IPS-18c (cell line): ENCODE measurements around the gene GOLGA2.
"Not testable (repeated sequence)": the region's sequence is repeated elsewhere in the genome, so short reads cannot be mapped to it uniquely, and the experiment has no call there.

ENCODE experiments used
- H3K4me3 ChIP-seq: 2 replicates; pipeline ENCODE4 v1.7.0; 2013; ENCODE audit warnings: low read depth, mild to moderate bottlenecking, low read length, moderate library complexity; ENCODE audit not compliant: insufficient read depth
- H3K9me3 ChIP-seq: one replicate; pipeline ENCODE4 v1.6.1; 2013; ENCODE audit warnings: mild to moderate bottlenecking, low read length, moderate library complexity; ENCODE audit not compliant: control insufficient read depth, insufficient read depth

Gene GOLGA2

DNA sequence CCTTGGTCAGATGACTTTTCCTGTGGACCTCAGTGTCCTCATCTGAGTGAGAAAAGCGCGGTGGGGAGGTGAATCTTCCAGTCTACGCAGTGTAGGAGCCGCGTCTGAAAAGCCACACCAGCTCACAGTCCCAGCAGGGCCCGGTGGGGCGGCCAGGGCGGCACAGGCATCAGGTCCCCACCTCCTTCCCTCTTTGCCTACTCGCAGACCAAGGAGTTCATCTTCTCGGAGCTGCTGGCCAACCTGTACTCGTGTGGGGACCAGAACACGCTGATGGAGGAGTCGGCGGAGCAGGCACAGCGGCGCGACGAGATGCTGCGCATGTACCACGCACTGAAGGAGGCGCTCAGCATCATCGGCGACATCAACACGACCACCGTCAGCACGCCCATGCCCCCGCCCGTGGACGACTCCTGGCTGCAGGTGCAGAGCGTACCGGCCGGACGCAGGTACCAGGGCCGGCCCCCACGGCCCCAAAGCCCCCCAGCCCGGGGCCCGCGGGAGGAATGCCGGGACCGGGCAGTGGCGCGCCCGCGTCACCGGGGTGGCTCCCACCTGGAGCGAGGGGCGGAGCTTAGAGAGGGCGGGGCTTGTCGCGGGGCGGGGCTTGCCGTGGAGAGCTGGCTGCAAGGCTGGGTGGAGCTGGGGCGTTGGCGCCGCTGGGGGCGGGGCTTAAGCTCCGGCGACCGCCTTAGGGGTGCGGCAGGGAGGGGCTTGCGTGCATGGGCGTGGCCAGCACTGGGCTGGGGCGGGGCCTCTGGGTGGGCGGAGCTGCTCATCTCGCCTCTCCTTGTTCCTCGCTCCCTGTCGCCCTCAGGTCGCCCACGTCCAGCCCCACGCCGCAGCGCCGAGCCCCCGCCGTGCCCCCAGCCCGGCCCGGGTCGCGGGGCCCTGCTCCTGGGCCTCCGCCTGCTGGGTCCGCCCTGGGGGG, 25.6 kb downstream of the GOLGA2 start:
- peak overlapping the region; percentile 71 for H3K4me3 ChIP-seq
- H3K9me3 ChIP-seq: no peaks in the 10 kb centered on the region

DNA sequence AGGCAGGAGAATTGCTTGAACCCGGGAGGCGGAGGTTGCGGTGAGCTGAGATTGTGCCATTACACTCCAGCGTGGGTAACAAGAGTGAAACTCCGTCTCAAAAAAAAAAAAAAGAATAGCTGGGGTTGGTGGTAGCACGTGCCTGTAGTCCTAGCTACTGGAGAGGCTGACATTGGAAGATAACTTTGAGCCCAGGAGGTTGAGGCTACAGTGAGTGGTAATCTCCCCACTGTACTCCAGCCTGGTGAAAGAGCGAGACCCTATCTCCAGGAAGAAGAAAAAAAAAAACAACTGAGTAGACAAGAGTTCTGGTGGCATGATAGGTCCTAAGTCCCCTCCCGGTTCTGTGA, 26.3 kb downstream of the GOLGA2 start:
- Histone ChIP-seq H3K9me3 (no peaks in the 10 kb centered on the region), H3K4me3 (0 out of 2 replicates have a peak overlapping the region, but pooled peaks have one; percentile 71)

DNA sequence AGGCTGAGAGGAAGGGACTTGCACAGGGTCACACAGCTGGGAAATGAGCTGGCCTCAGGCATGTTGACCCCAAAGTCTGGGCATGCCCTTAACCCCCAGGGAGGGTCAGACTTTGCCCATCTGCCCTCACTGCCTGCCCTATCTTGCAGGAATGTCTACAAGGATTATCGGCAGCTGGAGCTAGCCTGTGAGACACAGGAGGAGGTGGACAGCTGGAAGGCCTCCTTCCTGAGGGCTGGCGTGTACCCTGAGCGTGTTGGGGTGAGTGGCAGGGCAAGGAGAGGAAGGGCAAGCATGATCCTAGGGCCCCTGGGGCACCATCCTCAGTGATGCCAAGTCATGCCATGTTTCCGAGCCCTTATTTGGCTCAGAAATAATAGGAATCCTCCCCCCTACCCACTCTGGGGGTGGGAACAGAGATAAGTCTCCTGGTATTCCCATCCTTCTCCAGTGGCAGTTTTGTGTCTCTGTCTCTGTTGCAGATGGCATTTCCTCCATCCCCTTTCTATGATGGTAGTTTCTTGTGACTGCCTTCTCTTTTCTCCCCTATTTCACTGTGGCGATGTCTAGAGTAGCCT, 28.5 kb downstream of the GOLGA2 start:
- H3K9me3 ChIP-seq: no peaks in the 10 kb centered on the region
- no peak overlapping the region for H3K4me3 ChIP-seq

DNA sequence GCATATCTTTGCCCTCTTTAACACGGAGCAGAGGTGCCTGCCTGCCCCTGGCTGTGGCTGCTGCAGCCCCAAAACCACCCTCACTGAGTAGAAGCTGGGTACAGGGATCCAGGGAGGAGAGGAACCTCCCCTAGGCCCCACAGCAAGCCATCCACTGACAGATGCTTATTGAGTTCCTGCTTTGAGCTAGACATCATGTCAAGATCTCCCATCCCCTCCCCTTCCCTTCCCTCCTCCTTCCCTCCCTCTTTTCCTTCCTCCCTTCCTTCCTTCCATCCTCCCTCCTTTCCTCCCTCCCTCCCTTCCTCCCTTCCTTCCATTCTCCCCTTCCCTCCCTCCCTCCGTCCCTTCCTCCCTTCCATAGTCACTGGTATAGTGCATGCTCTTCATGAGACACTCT, 29.3 kb downstream of the GOLGA2 start:
- Histone ChIP-seq H3K9me3 (no peaks in the 10 kb centered on the region), H3K4me3 (no peak overlapping the region)

DNA sequence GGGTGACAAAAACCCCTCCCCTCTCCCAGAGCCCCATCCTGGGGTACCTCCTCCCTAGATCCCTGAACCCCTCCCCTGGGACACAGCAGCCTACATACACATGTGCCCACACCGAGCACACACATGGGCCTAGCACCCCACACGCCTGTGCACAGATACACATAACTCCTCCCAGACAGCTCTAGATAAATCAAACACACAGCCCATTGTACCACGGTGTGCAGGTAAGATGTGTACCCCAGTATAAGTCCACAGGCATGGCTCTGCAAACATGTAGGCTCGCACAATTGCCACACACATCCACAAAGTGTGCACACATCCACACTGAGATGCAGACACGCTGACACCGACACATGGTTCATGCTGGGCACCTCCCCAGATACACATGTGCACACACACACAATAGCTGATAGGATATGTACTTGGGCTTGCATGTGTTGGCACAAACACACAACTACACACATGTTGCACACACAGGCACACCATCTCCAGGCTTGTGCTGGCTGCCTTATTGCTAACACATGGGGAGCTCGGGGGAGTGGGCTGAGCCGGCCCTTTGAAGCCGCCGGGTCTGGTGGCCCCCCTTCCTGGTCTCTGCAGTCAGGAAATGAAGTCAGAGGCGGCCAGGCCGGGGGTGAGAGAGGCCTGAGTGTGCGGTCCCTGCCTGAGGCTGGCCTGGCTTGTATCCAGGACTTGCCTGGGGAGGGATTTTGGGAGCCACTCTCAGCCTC, 30.2 kb downstream of the GOLGA2 start:
- Histone ChIP-seq H3K4me3 (peak overlapping the region; percentile 15; the same call in 1 of the 2 replicates), H3K9me3 (no peaks in the 10 kb centered on the region)

DNA sequence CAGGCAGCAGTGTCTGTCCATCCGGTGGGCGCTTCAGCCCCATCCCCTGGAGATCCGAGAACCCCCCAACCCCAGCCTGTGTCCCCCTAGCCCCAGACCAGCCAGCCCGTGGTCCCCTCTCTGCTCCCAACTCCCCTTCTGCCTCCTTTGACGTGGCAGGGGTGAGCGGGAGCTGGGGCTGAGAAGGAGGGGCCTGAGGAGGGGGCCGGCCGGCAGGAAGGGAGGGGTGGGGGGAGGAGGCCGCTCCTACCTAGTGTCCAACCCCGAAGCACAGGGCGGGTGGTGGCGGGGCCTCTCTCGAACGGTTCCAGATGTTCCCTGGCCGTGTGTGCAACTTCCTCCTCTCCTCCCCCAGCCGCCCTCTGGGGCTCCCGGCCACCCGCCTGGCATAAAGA, 31.0 kb downstream of the GOLGA2 start:
- H3K9me3 ChIP-seq: no peaks in the 10 kb centered on the region
- H3K4me3 ChIP-seq: no peak overlapping the region

DNA sequence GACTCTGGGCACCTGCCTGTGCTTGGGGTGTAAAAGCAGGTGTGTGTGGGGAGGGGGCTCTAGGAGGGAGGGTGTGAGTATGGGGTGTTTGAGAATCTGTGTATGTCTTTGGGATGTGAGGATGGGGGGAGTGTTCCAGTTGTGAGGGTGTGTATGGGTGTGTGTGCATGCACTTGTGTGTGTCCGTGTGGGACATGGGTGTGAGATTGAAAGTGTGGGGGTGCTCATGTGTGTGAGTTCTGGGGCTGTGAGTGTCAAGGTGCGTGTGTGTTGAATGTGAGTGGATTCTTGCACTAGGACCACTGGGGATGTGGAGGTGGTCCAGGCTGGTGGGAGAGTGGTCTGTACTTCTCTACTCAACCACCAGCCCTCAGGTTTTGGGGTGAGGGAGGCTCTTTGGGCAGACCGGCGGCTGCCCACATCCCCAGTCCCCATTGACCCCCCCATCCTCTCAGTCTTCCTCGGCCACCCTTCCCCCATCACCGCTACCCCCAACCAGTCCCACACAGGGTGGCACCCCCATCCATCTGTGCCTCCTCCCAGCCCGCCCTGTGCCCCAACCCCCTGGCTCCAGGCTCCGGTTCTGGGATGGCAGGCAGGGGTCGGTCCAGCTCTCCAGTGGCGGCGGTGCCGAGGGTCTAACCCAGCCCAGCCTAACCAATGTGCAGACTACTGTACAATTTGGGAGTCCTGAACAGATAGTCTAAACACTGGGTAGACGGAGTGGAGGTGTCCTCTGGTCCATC, 31.5 kb downstream of the GOLGA2 start:
- no peaks in the 10 kb centered on the region for H3K9me3 ChIP-seq
- no peak overlapping the region for H3K4me3 ChIP-seq

DNA sequence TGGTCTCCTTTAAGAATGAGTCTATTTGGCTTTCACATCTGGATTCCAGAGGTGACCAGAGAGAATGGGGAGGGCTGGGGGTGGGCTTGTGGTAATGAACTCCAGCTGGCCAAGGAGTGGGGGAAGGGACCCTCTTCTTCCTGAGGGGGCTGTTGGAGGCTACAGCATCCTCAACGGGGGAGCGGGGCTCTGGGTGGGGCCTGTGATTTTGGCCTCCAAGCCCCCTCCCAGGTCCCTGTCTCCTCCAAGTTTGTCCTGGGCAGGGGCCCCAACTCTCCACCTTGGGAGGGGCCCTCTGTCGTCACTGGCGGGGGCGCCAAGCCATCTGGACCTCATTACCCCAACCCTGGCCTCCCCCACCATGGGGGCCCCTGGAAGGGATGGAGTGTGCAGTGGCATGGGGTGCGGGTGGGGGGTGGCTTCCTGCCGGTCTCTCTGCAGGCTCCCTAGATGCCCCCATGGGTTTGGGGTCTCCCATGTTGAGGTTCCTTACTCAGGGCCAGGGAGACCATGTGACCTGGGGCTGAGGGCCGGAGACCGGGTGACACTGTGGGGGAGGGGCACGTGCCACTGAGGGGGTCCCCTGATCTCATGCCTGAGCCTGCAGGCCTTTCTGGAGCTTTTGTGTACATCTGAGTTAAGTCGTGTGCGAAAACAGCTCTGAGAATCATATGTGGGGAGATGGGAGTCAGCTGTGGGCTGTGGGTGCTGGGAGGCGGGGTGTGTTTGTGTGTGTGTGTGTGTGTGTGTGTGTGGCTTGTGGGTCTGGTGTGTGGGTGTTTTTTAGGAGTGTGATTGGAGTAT, 32.4 kb downstream of the GOLGA2 start:
- Histone ChIP-seq H3K4me3 (no peak overlapping the region), H3K9me3 (no peaks in the 10 kb centered on the region)

DNA sequence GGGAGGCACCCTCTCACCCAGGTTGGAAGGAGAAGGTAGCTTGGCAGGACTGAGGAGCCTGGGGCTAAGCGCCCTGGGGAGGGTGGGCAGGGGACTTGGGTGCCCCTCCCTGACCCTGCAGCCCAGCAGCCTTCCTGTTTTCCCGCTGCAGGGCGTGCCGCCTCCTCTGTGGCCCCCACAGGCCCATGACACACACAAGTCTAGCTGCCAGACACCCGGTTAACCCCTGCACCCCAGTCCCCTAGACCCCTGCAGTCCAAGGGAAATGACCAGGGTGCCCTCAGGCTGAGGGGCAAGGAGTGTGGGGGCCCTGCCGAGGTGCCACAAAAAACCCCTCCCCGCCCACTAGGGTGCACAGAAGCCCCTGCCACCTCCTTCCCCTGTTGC, 33.0 kb downstream of the GOLGA2 start:
- Histone ChIP-seq H3K9me3 (no peaks in the 10 kb centered on the region), H3K4me3 (no peak overlapping the region)

DNA sequence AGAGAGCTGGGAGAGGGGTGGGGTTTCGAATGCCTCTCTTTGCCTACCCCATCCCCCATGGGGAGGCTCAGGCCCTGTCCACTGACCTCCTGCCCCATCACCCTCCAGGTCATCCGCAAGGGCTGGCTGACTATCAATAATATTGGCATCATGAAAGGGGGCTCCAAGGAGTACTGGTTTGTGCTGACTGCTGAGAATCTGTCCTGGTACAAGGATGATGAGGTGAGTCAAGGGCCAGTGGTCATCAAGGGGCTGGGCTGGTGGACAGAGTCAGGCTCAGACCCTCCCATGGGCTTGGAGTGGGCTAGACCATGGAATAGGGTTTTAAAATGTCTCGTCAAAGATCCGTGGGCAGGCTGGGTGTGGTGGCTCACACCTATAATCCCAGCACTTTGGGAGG, 33.7 kb downstream of the GOLGA2 start:
- no peak overlapping the region for H3K4me3 ChIP-seq
- no peaks in the 10 kb centered on the region for H3K9me3 ChIP-seq

DNA sequence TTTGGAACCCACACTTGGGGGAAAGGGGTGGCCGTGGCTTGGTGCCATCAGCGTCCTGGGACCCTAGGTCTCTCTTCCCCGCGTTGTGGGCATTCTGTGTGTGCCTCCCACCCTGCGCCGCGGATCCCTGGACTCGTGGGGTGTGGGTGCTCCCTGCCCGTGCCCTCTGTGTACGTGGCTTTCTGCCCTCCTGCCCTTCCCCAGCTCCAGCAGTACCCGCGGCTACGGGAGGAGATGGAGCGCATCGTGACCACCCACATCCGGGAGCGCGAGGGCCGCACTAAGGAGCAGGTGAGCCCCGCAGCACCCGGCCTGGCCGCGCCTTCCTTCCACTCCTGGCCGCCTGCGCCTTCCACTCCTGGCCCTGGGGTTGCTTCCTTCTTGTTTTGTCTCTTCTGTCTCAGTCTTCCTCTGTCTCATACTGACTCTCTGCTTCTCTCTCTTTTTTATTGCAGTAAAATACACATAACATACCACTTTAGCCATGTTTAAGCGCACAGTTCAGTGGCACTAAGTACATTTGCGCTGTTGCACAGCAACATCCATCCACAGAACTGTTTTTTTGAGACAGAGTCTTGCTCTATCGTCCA, 41.9 kb downstream of the GOLGA2 start:
- Histone ChIP-seq H3K9me3 (no peaks in the 10 kb centered on the region), H3K4me3 (no peak overlapping the region)

DNA sequence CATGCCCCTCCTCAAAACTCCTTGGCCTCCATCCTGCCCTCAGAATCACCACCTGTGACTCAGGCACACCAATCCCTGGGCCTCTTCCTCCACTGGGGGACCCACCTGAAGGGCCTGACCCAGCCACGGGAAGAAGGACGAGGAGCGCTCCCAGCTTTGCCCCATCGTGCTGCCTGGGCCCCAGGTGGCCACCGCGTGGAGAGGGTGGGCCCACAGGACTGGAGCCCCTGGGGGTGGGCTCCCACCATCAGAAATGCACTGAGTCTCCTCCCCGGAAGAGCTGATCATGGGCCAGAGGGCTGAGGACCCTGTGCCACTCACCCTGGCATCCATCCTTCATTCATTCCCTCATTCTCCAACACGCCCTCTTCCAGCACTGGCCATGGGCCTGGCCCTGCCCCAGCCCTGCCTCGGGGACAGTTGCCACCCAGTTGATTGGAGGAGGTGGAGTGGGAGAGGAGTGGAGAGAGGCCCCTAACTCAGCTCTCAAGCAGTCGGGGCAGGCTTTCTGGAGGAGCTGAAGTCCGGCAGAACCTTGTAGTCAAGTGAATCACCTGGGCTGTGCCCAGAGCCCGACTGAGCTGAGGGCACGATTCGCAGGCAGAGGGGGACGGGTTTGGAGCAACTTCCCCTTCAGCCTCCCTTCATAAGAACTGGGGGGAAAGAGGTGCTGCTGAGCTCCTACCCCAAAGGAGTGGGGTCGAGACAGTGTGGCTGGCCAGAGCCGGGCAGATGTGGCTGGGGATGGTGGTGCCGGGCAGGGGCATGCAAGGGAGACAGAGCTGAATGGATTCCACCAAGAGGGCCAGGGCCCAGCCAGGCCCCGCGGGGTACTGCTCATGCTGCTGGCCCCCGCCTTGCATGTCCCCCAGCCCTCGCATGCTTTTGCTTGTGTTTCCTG, 43.0 kb downstream of the GOLGA2 start:
- no peak overlapping the region for H3K4me3 ChIP-seq
- no peaks in the 10 kb centered on the region for H3K9me3 ChIP-seq

DNA sequence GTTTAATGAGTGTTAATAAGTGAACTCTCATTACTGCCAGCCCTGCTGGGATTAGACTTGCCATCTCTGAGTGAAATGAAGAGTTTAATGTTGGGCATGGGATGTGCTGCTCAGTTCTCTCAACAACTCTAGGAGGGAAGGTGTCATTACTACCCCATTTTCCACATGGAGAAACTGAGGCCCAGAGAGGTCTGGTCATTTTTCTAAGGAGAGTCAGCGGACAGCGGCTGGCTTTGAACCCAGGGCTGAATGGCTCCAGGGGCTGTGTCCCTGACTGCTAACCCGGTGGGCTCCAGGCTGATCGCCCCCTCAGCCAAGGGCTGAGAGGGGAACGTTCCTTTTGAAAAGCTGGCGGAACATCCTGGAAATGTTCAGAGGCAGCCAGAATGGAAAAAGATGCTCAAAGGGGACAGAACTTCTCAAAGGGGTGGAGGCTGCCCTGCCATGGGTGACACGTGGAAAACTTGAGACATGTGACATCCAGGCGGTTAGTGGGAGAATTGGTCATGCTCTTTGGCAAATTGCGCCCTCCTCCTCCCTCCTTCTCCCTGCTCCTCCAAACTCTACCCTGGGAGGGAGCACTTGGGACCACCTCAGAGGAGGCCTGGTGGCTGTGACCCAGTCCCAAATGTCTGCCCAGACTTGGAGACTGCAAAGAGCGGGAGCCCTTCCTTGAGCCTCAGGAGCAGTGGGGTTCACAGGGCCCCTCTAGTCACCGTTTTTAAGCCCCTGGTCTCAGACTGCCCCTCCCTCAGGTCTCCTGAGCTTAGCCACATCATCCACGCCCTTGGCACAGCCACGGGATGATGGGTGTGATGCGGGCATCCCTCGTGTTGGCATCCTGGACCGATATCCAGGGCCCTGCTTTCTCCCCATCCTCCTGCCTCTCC, 43.9 kb downstream of the GOLGA2 start:
- Histone ChIP-seq H3K9me3 (no peaks in the 10 kb centered on the region), H3K4me3 (no peak overlapping the region)

DNA sequence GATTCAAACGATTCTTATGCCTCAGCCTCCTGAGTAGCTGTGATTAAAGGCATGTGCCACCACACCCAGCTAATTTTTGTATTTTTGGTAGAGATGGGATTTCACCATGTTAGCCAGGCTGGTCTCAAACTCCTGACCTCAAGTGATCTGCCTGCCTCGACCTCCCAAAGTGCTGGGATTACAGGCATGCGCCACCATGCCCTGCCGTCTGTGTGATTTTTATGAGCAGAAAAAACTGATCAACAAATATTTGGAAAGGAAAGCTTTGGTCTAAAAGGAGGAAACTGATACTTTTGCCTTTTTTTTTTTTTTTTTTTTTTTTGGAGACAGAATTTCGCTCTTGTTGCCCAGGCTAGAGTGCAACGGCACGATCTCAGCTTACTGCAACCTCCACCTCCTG, 44.9 kb downstream of the GOLGA2 start:
- not testable (repeated sequence) for H3K9me3 ChIP-seq, H3K4me3 ChIP-seq

DNA sequence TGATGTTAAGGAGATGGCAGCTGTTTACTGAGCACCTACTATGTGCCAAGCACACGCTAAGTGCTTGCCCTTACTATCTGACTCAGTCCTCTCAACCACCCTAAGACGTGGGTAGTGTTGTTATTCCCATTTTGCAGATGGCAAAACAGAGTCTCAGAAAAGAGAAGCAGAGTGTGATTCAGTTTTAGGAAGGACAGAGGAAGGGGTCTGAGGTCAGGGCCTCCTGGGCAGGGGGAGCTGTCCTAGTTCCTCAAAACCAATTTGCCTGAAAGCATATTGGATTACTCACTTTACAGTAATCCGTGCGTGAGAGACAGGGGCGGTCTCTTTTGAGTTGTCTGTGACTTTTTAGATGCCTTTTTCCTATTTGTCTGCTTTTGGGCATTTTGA, 49.4 kb downstream of the GOLGA2 start:
- Histone ChIP-seq H3K9me3 (no peaks in the 10 kb centered on the region), H3K4me3 (no peak overlapping the region)
